ENCODE results near the gene FAM216A.

DNA sequence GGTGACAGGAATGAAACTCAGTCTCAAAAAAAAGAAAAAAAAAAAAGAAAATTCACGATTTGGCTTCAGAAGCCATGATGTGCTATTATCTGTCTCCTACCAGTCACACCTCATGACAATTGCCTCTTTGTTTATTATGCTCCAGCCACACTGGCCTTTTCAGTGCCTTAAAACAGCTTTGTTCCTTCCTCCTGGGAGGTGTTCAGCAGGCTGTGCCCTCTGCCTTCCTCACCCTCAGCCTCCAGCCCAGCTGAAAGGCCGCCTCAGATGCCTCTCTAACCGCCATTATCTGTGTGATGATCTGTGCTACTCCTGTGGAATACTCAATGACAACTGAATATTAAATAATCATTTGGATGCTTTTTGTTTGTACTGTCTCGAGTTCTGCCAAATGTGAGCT lies 9.9 kb upstream of the FAM216A start:
- TF ChIP-seq CTCF (IDR thresholded peaks at IDR 0.05; ENCODE audit: low read depth, low read length, missing input control) (no peak), MAX (IDR thresholded peaks at IDR 0.05) (no peak), TAF1 (conservative IDR thresholded peaks at IDR 0.05) (no peak), HNF4G (IDR thresholded peaks at IDR 0.05) (no peak), GABPA (IDR thresholded peaks at IDR 0.05 in 1 of 2, conservative IDR thresholded peaks at IDR 0.05 in 1 of 2) (no peak), YY1 (IDR thresholded peaks at IDR 0.05) (no peak), RAD21 (IDR thresholded peaks at IDR 0.05) (no peak), EGR1 (IDR thresholded peaks at IDR 0.05; ENCODE audit: low read depth in 2 of 2) (no peak)
- TF ChIP-seq, protein P1, sequence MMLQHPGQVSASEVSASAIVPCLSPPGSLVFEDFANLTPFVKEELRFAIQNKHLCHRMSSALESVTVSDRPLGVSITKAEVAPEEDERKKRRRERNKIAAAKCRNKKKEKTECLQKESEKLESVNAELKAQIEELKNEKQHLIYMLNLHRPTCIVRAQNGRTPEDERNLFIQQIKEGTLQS (IDR thresholded peaks at IDR 0.05) = no peak
